HCT116 (cell line): ENCODE results near the gene HEXA.

Experiments used
- ATF3 ChIP-seq: IDR thresholded peaks from 2 replicates; pipeline ENCODE4 v1.6.1; 2012
- CEBPB ChIP-seq: IDR thresholded peaks from 2 replicates; pipeline ENCODE4 v1.6.1; 2012; ENCODE audit warnings: low read depth
- EGR1 ChIP-seq: IDR thresholded peaks from 2 replicates; pipeline ENCODE4 v1.6.1; 2012; ENCODE audit warnings: low read depth
- EZH2 ChIP-seq: fragments of 200-600 bp; sonication (generic); IDR thresholded peaks from 2 replicates; pipeline ENCODE4 v1.6.1; 2017; ENCODE audit warnings: antibody characterized with exemption, mixed run types
- FOSL1 ChIP-seq: IDR thresholded peaks from 2 replicates; pipeline ENCODE4 v1.6.1; 2012; ENCODE audit warnings: low read depth
- SIN3A ChIP-seq: IDR thresholded peaks from 2 replicates; pipeline ENCODE4 v1.6.1; 2012; ENCODE audit warnings: low read depth
- TF ChIP-seq, protein P1 (sequence below): IDR thresholded peaks from 2 replicates; pipeline ENCODE4 v1.6.1; 2012; ENCODE audit warnings: low read depth
- TF ChIP-seq, protein P2 (sequence below), 3 experiments: fragments of 200-600 bp in 1 of 3; sonication (generic) in 1 of 3; IDR thresholded peaks in 2 of 3; conservative IDR thresholded peaks in 1 of 3; 2 replicates each; pipeline ENCODE4 v1.5.1; 2012 to 2017; ENCODE audit warnings: low read depth in 2 of 3, low read length in 2 of 3, antibody characterized with exemption in 1 of 3, borderline replicate concordance in 1 of 3, control low read depth in 1 of 3, mild to moderate bottlenecking in 1 of 3, mixed read lengths in 1 of 3, mixed run types in 1 of 3, moderate library complexity in 1 of 3; ENCODE audit not compliant: insufficient read depth in 1 of 3

DNA sequence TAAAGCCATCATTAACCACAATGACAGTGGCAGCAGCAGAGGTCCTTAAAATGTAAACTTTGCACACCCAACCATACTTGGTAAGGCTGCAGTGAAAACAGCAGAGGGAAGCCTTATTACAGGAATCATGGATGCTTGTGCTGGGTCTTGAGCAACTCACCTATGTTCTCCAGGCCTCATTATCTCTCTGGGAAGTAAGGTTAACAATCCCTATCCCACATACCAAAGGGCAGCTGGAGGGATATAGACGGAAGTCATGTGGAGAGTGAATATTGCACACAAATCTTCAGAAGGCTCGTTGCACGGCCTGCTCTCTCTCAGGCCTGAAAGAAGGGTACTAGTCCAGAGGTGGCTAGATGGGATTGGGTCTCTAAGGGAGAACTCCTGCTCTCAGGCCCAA, 30.0 kb downstream of the HEXA start:
- TF ChIP-seq, protein P1, sequence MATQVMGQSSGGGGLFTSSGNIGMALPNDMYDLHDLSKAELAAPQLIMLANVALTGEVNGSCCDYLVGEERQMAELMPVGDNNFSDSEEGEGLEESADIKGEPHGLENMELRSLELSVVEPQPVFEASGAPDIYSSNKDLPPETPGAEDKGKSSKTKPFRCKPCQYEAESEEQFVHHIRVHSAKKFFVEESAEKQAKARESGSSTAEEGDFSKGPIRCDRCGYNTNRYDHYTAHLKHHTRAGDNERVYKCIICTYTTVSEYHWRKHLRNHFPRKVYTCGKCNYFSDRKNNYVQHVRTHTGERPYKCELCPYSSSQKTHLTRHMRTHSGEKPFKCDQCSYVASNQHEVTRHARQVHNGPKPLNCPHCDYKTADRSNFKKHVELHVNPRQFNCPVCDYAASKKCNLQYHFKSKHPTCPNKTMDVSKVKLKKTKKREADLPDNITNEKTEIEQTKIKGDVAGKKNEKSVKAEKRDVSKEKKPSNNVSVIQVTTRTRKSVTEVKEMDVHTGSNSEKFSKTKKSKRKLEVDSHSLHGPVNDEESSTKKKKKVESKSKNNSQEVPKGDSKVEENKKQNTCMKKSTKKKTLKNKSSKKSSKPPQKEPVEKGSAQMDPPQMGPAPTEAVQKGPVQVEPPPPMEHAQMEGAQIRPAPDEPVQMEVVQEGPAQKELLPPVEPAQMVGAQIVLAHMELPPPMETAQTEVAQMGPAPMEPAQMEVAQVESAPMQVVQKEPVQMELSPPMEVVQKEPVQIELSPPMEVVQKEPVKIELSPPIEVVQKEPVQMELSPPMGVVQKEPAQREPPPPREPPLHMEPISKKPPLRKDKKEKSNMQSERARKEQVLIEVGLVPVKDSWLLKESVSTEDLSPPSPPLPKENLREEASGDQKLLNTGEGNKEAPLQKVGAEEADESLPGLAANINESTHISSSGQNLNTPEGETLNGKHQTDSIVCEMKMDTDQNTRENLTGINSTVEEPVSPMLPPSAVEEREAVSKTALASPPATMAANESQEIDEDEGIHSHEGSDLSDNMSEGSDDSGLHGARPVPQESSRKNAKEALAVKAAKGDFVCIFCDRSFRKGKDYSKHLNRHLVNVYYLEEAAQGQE = no peak
- TF ChIP-seq ATF3 (no peak), SIN3A (no peak), CEBPB (no peak), EZH2 (no peak), EGR1 (no peak), FOSL1 (no peak)
- TF ChIP-seq, protein P2, sequence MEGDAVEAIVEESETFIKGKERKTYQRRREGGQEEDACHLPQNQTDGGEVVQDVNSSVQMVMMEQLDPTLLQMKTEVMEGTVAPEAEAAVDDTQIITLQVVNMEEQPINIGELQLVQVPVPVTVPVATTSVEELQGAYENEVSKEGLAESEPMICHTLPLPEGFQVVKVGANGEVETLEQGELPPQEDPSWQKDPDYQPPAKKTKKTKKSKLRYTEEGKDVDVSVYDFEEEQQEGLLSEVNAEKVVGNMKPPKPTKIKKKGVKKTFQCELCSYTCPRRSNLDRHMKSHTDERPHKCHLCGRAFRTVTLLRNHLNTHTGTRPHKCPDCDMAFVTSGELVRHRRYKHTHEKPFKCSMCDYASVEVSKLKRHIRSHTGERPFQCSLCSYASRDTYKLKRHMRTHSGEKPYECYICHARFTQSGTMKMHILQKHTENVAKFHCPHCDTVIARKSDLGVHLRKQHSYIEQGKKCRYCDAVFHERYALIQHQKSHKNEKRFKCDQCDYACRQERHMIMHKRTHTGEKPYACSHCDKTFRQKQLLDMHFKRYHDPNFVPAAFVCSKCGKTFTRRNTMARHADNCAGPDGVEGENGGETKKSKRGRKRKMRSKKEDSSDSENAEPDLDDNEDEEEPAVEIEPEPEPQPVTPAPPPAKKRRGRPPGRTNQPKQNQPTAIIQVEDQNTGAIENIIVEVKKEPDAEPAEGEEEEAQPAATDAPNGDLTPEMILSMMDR (IDR thresholded peaks at IDR 0.05 in 2 of 3, conservative IDR thresholded peaks at IDR 0.05 in 1 of 3; ENCODE audit: borderline replicate concordance in 1 of 3, insufficient read depth in 1 of 3, low read depth in 2 of 3, low read length in 2 of 3) = no peak
